IMR-90 (cell line): Measurements from ENCODE around the gene RUFY1. TPM values are rescaled to one million over a fixed set of nuclear protein-coding genes. Genes with fewer than 3 reads are reported as not detected.

Experiments used
- ATAC-seq: fragments of 200-7000 bp; cut with Tn5 transposase; 2 replicates; pipeline ENCODE4 v1.9.1; 2020; ENCODE audit warnings: low read depth, mild to moderate bottlenecking, moderate library complexity
- BruUV-seq: library from RNA; stranded (reverse); fragments of 400-500 nt; replicated peaks from 2 replicates; lab custom pipeline; 2021; lab: Mats Ljungman, UMichigan
- CTCF ChIA-PET: fragments of 300-600 bp; formaldehyde crosslinking; extraction: SDS; loops from one replicate; lab custom pipeline; 2021; ENCODE audit warnings: antibody characterized with exemption; lab: Yijun Ruan, JAX
- POLR2A ChIA-PET: fragments of 300-600 bp; sonication (Branson Sonifier 250); formaldehyde crosslinking; loops from one replicate; lab custom pipeline; 2022; ENCODE audit warnings: antibody characterized with exemption; ENCODE audit not compliant: unreplicated experiment; lab: Charles Lee
- DNase-seq: peaks from one replicate; pipeline ENCODE4 v3.0.0; 2013
- H2AFZ ChIP-seq: replicated peaks from 2 replicates; pipeline ENCODE3; 2013; ENCODE audit warnings: low read length, mild to moderate bottlenecking; ENCODE audit not compliant: poor library complexity
- H2AK5ac ChIP-seq: 2 replicates; pipeline ENCODE4 v1.6.1; 2013; ENCODE audit warnings: low read depth, low read length, inconsistent platforms
- H2AK9ac ChIP-seq: replicated peaks from 2 replicates; pipeline ENCODE3; 2013; ENCODE audit warnings: mild to moderate bottlenecking, low read depth, low read length, moderate library complexity; ENCODE audit not compliant: poor library complexity
- H2BK120ac ChIP-seq: 2 replicates; pipeline ENCODE4 v1.6.1; 2013; ENCODE audit warnings: low read depth, low read length, inconsistent platforms
- H2BK15ac ChIP-seq: 3 replicates; pipeline ENCODE4 v1.6.1; 2013; ENCODE audit warnings: low read depth, low read length, inconsistent platforms
- H2BK20ac ChIP-seq: 2 replicates; pipeline ENCODE4 v1.6.1; 2013; ENCODE audit warnings: low read depth, mild to moderate bottlenecking, inconsistent platforms, low read length, moderate library complexity
- H2BK5ac ChIP-seq: 2 replicates; pipeline ENCODE4 v1.6.1; 2013; ENCODE audit warnings: mild to moderate bottlenecking, low read depth, low read length, inconsistent platforms; ENCODE audit not compliant: poor library complexity, severe bottlenecking
- H3K14ac ChIP-seq: replicated peaks from 2 replicates; pipeline ENCODE4 v1.6.1; 2013; ENCODE audit warnings: low read depth, low read length, inconsistent platforms
- H3K18ac ChIP-seq: 2 replicates; pipeline ENCODE4 v1.6.1; 2013; ENCODE audit warnings: low read depth, low read length, control low read depth
- H3K23ac ChIP-seq: 2 replicates; pipeline ENCODE4 v1.6.1; 2013; ENCODE audit warnings: low read depth, low read length, inconsistent platforms
- H3K27ac ChIP-seq: 2 replicates; pipeline ENCODE4 v1.5.1; 2013; ENCODE audit warnings: mild to moderate bottlenecking, control low read depth, low read length; ENCODE audit not compliant: insufficient read depth
- H3K27me3 ChIP-seq: 2 replicates; pipeline ENCODE4 v1.6.1; 2013; ENCODE audit warnings: low read length; ENCODE audit not compliant: control insufficient read depth, insufficient read depth
- H3K36me3 ChIP-seq: 2 replicates; pipeline ENCODE4 v1.6.1; 2013; ENCODE audit warnings: low read length, mixed read lengths; ENCODE audit not compliant: control insufficient read depth, insufficient read depth
- H3K4ac ChIP-seq: 2 replicates; pipeline ENCODE4 v1.6.1; 2013; ENCODE audit warnings: low read depth, low read length, inconsistent platforms
- H3K4me1 ChIP-seq: 2 replicates; pipeline ENCODE4 v1.6.1; 2013; ENCODE audit warnings: low read length, mixed read lengths; ENCODE audit not compliant: control insufficient read depth, insufficient read depth
- H3K4me2 ChIP-seq: 2 replicates; pipeline ENCODE4 v1.6.1; 2013; ENCODE audit warnings: low read depth, mild to moderate bottlenecking, control low read depth, low read length, moderate library complexity
- H3K4me3 ChIP-seq: 2 replicates; pipeline ENCODE4 v1.5.1; 2013; ENCODE audit warnings: low read depth, mild to moderate bottlenecking, control low read depth, low read length, moderate library complexity; ENCODE audit not compliant: insufficient read depth
- H3K56ac ChIP-seq: 2 replicates; pipeline ENCODE4 v1.6.1; 2013; ENCODE audit warnings: low read length, inconsistent platforms; ENCODE audit not compliant: insufficient read depth; ENCODE audit errors: extremely low read depth
- H3K79me1 ChIP-seq, 2 experiments: 2 replicates each; pipeline ENCODE4 v1.6.1; 2013; ENCODE audit warnings: low read length in 2 of 2, inconsistent platforms in 1 of 2, low read depth in 1 of 2
- H3K9ac ChIP-seq: 2 replicates; pipeline ENCODE4 v1.6.1; 2013; ENCODE audit warnings: low read depth, low read length, control low read depth
- H3K9me1 ChIP-seq: 2 replicates; pipeline ENCODE4 v1.6.1; 2013; ENCODE audit warnings: low read length, inconsistent platforms; ENCODE audit not compliant: insufficient read depth
- H3K9me3 ChIP-seq: 2 replicates; pipeline ENCODE4 v1.6.1; 2013; ENCODE audit warnings: low read length; ENCODE audit not compliant: control insufficient read depth, insufficient read depth
- H4K20me1 ChIP-seq: 2 replicates; pipeline ENCODE4 v1.6.1; 2013; ENCODE audit warnings: low read length, inconsistent platforms; ENCODE audit not compliant: insufficient read depth
- H4K5ac ChIP-seq: 2 replicates; pipeline ENCODE4 v1.6.1; 2013; ENCODE audit warnings: mild to moderate bottlenecking, low read depth, low read length, control low read depth
- H4K8ac ChIP-seq, 2 experiments: 2 replicates each; pipeline ENCODE4 v1.6.1; 2013; ENCODE audit warnings: low read depth in 2 of 2, low read length in 2 of 2, control low read depth in 1 of 2, inconsistent platforms in 1 of 2
- H4K91ac ChIP-seq: 2 replicates; pipeline ENCODE4 v1.6.1; 2013; ENCODE audit warnings: low read depth, low read length, inconsistent platforms; ENCODE audit not compliant: insufficient read depth
- BHLHE40 ChIP-seq: fragments of 150-350 bp; IDR thresholded peaks from 2 replicates; pipeline ENCODE4 v1.6.1; 2016; ENCODE audit warnings: mild to moderate bottlenecking, low read depth, low read length
- CHD1 ChIP-seq: IDR thresholded peaks from 2 replicates; pipeline ENCODE4 v1.6.1; 2012; ENCODE audit warnings: low read depth, low read length, improper control_type of control experiment
- CTCF ChIP-seq: conservative IDR thresholded peaks from 2 replicates; pipeline ENCODE4 v1.5.1; 2012; ENCODE audit warnings: mild to moderate bottlenecking, low read depth, low read length, improper control_type of control experiment
- MAFK ChIP-seq: IDR thresholded peaks from 2 replicates; pipeline ENCODE4 v1.6.1; 2012; ENCODE audit warnings: low read depth, low read length, improper control_type of control experiment
- MAZ ChIP-seq: IDR thresholded peaks from 2 replicates; pipeline ENCODE4 v1.6.1; 2012; ENCODE audit warnings: low read depth, mild to moderate bottlenecking, low read length, improper control_type of control experiment, moderate library complexity, borderline replicate concordance
- MXI1 ChIP-seq: IDR thresholded peaks from 2 replicates; pipeline ENCODE4 v1.6.1; 2012; ENCODE audit warnings: low read depth, mild to moderate bottlenecking, low read length, moderate library complexity, borderline replicate concordance
- NFE2L2 ChIP-seq: fragments of 150-350 bp; IDR thresholded peaks from 2 replicates; pipeline ENCODE4 v1.6.1; 2016; ENCODE audit warnings: low read depth, mild to moderate bottlenecking, low read length
- RFX5 ChIP-seq: IDR thresholded peaks from 2 replicates; pipeline ENCODE4 v1.8.0; 2012; ENCODE audit warnings: low read depth, mild to moderate bottlenecking, low read length, moderate library complexity
- USF2 ChIP-seq: fragments of 150-350 bp; IDR thresholded peaks from 2 replicates; pipeline ENCODE4 v1.6.1; 2017; ENCODE audit warnings: mild to moderate bottlenecking, antibody characterized with exemption, low read length, low read depth
- WGBS, 2 experiments: methylation state at CpG; one replicate each; pipeline versions ENCODE4 v1.1.5 to v1.1.7; 2013; ENCODE audit warnings: missing lambda C conversion rate in 2 of 2; ENCODE audit not compliant: insufficient read length in 1 of 2; ENCODE audit errors: extremely low coverage in 2 of 2; 5-methylcytosine and 5-hydroxymethylcytosine counted together
- dilution Hi-C: fragments of 300-500 bp; cut with HindIII; formaldehyde crosslinking; loops from one replicate; pipeline ENCODE4 v1.14.3; 2018; ENCODE audit warnings: low sequenced_read_pairs; ENCODE audit not compliant: unreplicated experiment
- in situ Hi-C: fragments of 300-500 bp; cut with MboI; formaldehyde crosslinking; loops from 3 replicates; pipeline ENCODE4 v1.14.3; 2019; ENCODE audit warnings: low sequenced_read_pairs, inconsistent platforms, mixed read lengths
- intact Hi-C: fragments of 100-400 bp; cut with micrococcal nuclease; formaldehyde crosslinking; loops from 2 replicates; pipeline ENCODE4 v1.10.0; 2022
- polyA plus RNA-seq, 3 experiments: library from polyadenylated mRNA; depleted of rRNA; stranded (reverse); fragments of >200 nt; gene quantifications; 2 replicates each; pipeline ENCODE4 v1.2.3, GENCODE V29; 2012; ENCODE audit warnings: low replicate concordance in 1 of 3
- total RNA-seq: library from RNA; depleted of rRNA; stranded (reverse); fragments of >200 nt; gene quantifications from 2 replicates; pipeline ENCODE4 v1.2.3, GENCODE V29; 2012

RUFY1 gene
- total and polyA plus RNA-seq, 2 of the 4 experiments (the other 2 are of a cell fraction): 19.5 to 21.8 TPM

GRCh38 chr5:179577286-179577960 is 27.1 kb downstream of the RUFY1 start:
- Histone ChIP-seq H3K18ac (no peak overlapping the region), H4K8ac (no peak overlapping the region), H2AK9ac (no peak overlapping the region), H3K9me1 (no peaks in the 10 kb centered on the region; the same call in 1 of the 2 replicates), H3K14ac (no peak overlapping the region), H4K91ac (no peak overlapping the region), H2BK120ac (no peak overlapping the region), H2BK15ac (no peak overlapping the region), H3K27ac (no peak overlapping the region), H4K20me1 (no peaks in the 10 kb centered on the region), H2AK5ac (no peak overlapping the region), H3K27me3 (no peaks in the 10 kb centered on the region), H3K9me3 (no peaks in the 10 kb centered on the region), H3K4me2 (no peak overlapping the region), H2BK20ac (no peak overlapping the region), H3K4ac (no peak overlapping the region), H3K4me3 (no peak overlapping the region), H2AFZ (no peak overlapping the region), H4K5ac (no peak overlapping the region), H3K9ac (no peak overlapping the region), H3K79me1 (peaks cover 0 to 3% of the 10 kb centered on the region in 2 experiments; a peak in 3 of 4 replicates), H3K36me3 (peaks cover 33% of the 10 kb centered on the region), H3K4me1 (no peaks in the 10 kb centered on the region), H3K56ac (no peak overlapping the region), H3K23ac (no peak overlapping the region), H2BK5ac (no peak overlapping the region)
- ChIA-PET POLR2A (no interaction called here), CTCF (no interaction called here)
- ATAC-seq: no peak
- 96% methylated on average over 20 of the region's 42 CpGs; no CpG with 5 or more reads in 1 of the 2 experiments for WGBS, 2 experiments
- intact Hi-C loops (no loop called here), dilution Hi-C loops (no loop called here), in situ Hi-C loops (no loop called here)
- BruUV-seq: no TSS peak
- no peak for TF ChIP-seq RFX5
- no peak for TF ChIP-seq NFE2L2
- TF ChIP-seq MAZ: no peak
- TF ChIP-seq CHD1: no peak
- TF ChIP-seq USF2: no peak
- no peak for TF ChIP-seq CTCF
- TF ChIP-seq BHLHE40: no peak
- TF ChIP-seq MXI1: no peak
- TF ChIP-seq MAFK: no peak
- DNase-seq: no peak
